GM18951 (cell line): ENCODE results near the gene RHOC.
"Not testable (repeated sequence)": the region's sequence is repeated elsewhere in the genome, so short reads cannot be mapped to it uniquely, and the experiment has no call there.

Experiments
- POLR2A ChIP-seq: IDR thresholded peaks from 4 replicates; pipeline ENCODE4 v1.6.1; 2011; ENCODE audit warnings: mild to moderate bottlenecking; ENCODE audit not compliant: insufficient read length, insufficient read depth; ENCODE audit errors: extremely low read depth
- in situ Hi-C: fragments of 300-500 bp; cut with MboI; formaldehyde crosslinking; loops from one replicate; pipeline ENCODE4 v1.12.0; 2022; ENCODE audit warnings: low sequenced_read_pairs, mixed read lengths, inconsistent platforms; ENCODE audit not compliant: unreplicated experiment

Gene RHOC

DNA sequence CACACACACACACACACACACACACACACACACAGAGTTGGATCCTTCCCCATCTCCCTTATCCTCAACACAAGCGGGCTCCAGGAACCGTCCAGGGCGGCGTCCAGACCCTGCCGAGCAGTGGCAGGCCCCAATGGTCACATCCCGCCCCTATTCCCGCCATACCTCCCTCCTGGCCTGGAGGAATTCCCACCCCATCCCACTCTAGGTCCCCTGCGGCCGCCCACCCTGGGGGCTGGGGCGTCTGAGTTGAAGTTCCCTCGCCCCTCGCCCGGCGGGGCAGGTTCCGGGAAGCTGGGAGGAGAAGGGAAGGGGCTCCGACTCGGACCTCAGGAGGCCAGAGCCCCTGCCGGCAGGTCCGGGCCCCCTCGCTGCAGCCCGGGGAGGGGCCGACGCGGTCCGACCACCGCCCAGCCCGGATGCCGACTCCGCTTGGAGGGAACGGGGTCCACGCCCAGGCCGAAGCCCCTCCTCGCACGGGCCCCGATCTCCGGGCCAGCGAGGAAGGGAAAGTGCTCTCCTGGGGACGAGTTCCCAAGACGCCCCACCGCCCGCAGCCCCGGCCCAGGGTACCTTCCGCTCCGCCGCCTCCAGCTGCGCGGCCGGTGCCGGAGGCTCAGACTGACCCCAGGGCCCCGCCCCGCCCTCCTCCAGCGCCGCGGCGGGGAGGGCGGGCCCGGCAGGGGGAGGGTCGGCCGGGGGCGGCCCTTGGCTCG, at the start of gene RHOC:
RHOC (minus strand) TSS at position 623 of the 716 bp plus-strand sequence. CDS start 3,328 bp downstream, outside the sequence.
- in situ Hi-C loops, result loop anchor here (5.0 to 25.0 kb wide), 2 partner anchors 89 to 331 kb away; partner anchors contain the start of genes CAPZA1 and ST7L
- TF ChIP-seq POLR2A, result peak; percentile 77

DNA sequence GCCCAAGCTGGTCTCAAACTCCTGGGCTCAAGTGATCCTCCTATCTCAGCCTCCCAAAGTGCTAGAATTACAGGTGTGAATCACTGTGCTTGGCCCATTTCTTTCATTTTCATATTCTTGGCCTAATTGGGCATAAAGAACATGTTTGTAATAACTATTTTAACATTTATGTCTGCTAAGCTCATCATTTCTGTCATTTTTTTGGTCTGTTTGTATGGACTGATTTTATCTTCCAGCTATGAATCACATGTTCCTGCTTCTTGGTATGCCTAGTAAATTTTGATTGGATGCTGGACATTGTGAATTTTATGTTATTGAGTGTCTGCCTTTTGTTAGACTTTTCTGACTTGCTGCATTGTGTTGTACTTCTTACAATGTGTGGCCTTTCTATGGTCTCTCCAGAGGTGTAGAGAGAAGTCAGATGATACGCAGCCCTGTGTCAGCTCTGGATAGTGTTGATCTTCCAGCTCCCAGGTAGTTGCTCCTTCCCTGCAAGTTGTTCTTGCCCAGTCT, 47.2 kb upstream of the RHOC start:
- TF ChIP-seq POLR2A, result no peak
- in situ Hi-C loops, result no loop called here

DNA sequence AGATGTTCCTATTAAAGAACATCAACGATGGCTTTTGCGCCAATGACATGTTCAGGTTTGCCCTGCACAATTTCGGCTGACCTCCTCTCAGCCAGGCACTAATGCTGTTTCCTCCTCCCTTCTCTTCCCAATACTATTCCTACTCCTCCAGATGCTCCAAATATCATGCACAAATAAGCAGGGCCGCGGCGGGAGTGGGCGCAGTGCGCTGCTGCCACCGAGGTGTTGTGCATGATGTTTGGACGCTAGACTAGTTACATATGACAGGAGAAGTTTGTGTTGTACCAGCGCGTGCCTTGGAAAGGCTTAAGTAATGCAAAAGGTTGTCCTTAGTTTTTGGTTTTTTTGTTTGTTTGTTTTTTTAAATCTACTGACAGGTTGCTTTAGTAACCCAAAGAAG, 41.5 kb upstream of the RHOC start:
- in situ Hi-C loops, result no loop called here
- no peak for TF ChIP-seq POLR2A

DNA sequence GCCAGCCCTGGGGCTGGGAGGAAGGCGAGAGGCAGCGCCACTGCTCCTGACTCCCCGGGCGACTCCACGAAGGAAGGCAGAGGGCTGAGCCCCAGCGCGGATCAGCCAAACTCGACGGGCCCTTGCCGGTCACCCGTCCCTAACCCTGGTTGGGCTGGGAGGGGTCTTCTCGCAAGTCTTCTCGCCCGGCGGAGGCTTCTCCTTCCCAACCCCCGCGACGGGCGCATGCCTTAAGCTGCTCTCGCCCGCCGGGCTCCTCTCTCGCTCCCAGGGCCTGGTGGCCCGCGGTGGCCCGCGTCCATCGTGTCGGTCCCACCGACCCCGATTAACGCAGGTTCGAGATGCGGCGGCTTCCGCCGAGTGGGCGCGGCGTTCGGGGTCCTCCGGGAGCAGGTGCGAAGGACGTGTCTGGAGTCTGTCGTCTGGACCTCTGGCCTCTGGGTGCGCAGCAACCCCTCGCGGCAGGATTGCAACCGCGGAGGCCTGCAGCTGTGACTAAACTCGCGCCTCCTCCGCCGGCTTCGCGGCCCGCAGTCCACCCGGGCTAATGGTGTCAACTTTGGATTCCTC, 37.2 kb upstream of the RHOC start:
- TF ChIP-seq POLR2A, result no peak

DNA sequence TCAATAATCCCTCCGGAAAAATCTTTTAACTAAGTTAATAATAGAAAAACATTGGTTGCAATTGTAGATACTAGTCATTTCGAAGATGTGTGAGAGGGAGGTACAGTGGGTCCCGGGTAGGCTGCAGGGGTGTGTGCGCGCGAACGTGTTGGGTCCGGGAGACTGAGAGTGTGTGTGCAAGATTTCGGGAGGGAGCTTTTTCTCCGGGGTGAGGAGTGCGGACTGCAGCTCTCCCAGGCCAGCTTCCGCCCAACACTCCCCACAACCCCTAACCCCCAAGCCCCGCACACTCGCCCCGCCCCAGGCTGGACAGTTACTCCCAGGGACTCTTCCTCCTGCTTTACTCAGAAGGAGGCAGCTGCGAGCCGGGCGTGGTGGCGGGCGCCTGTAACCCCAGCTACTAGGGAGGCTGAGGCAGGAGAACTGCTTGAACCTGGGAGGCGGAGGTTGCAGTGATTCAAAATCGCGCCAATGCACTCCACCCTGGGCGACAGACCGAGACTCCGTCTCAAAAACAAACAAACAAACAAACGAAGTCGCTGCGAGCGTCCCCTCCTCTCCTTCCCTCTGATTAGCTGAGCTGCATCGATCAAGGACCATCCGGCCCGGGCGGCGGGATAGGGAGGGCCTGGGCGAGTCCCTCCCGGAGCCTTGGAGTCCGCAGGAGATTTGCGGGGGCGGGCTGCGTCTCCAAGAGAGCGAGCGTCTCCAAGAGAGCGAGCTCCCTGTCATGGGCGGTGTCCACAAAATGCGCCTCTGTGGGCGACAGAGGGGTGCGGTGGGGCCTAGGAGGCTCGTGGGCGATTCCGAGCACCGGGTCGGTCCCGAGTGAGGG, 36.5 kb upstream of the RHOC start:
- in situ Hi-C loops, result no loop called here

More for the DNA sequence above, 37.2 kb upstream of the RHOC start:
- in situ Hi-C loops, result no loop called here

DNA sequence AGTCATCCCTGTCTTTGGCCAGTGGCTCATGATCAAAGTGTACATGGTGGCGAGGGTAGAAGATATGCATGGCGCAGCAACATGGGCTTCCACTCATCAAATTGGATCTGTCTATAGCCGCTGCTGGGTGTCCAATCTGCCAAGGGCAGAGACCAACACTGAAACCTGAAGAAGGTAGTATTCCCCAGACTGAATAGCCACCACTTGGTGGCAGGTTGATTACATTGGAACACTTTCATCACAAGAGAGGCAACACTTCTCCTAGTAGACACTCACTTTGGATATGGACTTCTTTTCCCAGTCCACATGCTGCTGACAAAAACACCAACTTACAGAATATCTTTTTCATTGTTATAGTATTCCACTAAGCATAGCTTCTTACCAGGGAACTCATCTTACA, 30.6 kb upstream of the RHOC start:
- TF ChIP-seq POLR2A, result no peak
- in situ Hi-C loops, result no loop called here

More for the DNA sequence above, 36.5 kb upstream of the RHOC start:
- no peak for TF ChIP-seq POLR2A

DNA sequence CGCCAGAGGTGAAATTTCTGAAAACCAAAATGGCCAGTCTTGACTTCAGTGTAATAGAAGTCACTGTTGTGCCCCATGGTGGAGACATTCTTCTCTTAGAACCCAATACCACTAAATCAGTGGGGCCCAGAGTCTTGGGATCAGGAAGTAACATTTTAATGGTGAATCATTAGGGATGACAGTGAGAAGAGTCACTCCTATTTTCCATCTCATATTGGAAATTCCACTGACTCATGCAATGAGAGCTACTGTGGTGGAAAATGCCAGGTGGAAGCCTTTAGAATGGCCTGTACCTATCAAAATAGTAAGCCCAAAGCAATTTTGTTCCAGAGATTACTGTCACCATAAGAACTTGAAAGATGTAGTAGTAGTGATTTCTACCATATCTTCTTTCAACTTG, 28.8 kb upstream of the RHOC start:
- TF ChIP-seq POLR2A, result no peak
- in situ Hi-C loops, result no loop called here

DNA sequence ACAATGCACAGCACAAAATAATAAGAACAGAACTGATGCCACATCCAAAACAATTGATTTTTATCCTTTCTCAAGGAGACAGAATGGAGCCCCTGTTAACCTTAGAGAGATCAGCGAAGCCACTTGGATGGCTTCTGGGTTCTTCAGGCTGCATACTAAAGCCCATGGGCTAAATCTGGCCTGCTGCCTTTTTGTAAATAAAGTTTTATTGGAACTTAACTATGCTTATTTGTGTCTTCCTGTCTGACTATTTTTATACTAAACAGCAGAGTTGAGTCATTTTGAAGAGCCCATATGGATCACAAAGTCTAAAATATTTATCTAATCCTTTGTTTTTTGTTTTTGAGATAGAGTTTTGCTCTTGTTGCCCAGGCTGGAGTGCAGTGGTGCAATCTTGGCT, 24.5 kb upstream of the RHOC start:
- in situ Hi-C loops, result no loop called here
- TF ChIP-seq POLR2A, result no peak

DNA sequence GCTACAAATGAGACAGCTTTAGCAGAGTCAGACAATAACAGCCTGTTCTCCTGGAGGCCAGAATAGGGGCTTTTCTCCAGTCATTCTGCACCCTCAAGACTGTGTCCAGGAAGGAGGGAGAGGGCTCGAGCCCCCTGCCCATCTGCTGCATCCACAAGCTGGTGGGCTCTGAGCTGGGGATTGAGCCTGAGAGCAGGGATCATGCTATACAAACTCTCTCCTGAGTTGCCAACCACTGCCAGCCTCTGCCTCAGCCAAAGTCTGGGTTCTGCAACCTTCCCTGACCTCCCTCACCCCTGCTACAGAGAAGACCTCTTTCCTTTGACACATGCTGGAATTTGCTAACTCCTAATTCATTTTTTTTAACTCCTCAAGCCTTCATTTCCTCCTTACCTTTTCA, 23.0 kb upstream of the RHOC start:
- in situ Hi-C loops, result no loop called here
- TF ChIP-seq POLR2A, result no peak

DNA sequence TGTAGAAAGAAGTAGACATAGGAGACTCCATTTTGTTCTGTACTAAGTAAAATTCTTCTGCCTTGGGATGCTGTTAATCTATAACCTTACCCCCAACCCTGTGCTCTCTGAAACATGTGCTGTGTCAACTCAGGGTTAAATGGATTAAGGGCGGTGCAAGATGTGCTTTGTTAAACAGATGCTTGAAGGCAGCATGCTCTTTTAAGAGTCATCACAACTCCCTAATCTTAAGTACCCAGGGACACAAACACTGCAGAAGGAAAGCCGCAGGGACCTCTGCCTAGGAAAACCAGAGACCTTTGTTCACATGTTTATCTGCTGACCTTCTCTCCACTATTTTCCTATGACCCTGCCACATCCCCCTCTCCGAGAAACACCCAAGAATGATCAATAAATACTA, 22.1 kb upstream of the RHOC start:
- in situ Hi-C loops, result not testable (repeated sequence)

DNA sequence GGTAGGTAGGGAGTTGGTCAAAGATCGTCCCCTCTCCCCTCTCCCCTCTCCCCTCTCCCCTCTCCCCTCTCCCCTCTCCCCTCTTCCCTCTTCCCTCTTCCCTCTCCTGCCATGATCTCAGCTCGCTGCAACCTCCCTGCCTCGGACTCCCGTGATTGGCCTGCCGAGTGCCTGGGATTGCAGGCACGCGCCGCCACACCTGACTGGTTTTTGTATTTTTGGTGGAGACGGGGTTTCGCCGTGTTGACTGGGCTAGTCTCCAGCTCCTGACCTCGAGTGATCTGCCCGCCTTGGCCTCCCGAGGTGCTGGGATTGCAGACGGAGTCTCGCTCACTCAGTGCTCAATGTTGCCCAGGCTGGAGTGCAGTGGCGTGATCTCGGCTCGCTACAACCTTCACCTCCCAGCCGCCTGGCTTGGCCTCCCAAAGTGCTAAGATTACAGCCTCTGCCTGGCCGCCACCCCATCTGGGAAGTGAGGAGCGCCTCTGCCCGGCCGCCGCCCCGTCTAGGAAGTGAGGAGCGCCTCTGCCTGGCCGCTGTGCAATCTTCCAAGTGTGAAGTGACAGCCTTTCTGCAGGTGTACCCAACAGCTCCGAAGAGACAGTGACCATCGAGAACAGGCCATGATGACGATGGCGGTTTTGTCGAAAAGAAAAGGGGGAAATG, 21.5 kb upstream of the RHOC start:
- in situ Hi-C loops, result not testable (repeated sequence)

DNA sequence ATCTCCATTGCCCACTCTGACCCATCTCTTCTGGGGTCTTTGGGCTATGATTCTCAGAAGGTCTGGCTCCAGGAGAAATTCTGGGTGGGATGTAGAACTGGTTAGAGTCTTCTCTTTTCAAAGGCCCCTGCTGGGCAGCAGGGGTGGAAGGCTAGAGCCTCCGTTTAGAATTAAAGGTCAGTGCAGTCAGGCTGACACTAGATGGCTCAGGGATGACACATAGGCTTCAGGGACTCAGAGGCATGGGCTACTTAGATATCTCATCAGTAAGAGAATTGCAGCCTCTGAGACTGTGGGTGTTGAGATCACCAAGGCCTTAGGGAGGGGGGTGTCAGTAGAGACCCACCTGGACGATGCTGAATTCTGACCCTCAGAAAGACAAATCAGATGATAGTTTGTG, 20.8 kb upstream of the RHOC start:
- no peak for TF ChIP-seq POLR2A
- in situ Hi-C loops, result no loop called here

DNA sequence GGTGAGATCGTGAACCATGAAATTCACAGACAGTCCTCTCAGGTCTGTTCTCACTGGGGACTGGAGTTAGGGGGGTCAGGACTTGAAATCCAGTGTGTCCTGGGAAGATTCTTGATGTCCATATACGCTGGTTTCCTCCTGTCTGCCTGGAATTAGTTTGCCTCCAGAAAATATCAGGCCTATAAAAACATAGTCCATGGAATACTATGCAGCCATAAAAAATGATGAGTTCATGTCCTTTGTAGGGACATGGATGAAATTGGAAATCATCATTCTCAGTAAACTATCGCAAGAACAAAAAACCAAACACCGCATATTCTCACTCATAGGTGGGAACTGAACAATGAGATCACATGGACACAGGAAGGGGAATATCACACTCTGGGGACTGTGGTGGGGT, 17.3 kb upstream of the RHOC start:
- in situ Hi-C loops, result loop anchor here (25.0 kb wide), 1 partner anchor 313 kb away; no protein-coding TSS in a partner anchor

DNA sequence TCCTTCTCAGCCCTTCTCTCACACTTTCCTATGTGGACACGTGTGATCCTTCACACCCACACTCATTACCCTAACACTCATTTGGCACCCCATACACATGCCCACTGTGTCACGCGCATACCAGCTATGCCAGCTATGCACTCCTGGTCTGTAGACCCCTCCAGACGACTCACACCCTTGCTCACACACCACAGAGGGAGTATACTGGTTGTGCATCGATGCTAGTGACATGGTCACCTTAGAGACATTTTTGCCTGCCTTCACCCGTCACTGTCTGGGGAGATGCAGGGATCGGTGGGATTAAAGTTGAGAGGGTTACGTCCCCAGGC, 16.5 kb upstream of the RHOC start:
- TF ChIP-seq POLR2A, result no peak
- in situ Hi-C loops, result loop anchor here (25.0 kb wide), 1 partner anchor 314 kb away; no protein-coding TSS in a partner anchor
